CD14-positive monocyte (primary cell): ENCODE data around the gene SEPTIN5. TPM values are rescaled to one million over a fixed set of nuclear protein-coding genes. Genes with fewer than 3 reads are reported as not detected.
A peak's percentile ranks its signal among the peaks of the same experiment; 100 is the strongest.

ENCODE experiments used
- DNase-seq, 3 donors: peaks; one replicate each; pipeline ENCODE4 v3.0.0-alpha.2; 2011 to 2022
- H2AFZ ChIP-seq: 2 replicates; pipeline ENCODE4 v1.6.0; 2012; ENCODE audit warnings: mild to moderate bottlenecking, low read depth, low read length, inconsistent platforms; ENCODE audit not compliant: insufficient read depth, poor library complexity, severe bottlenecking
- H3K27ac ChIP-seq, 2 donors: 1 replicate in 1 of 2; 2 replicates in 1 of 2; pipeline ENCODE4 v1.5.1; 2012 to 2013; ENCODE audit warnings: low read length in 2 of 2, control low read depth in 1 of 2, inconsistent platforms in 1 of 2, low read depth in 1 of 2, mild to moderate bottlenecking in 1 of 2
- H3K27me3 ChIP-seq, 2 donors: one replicate each; pipeline versions ENCODE4 v1.6.0 to v1.6.1; 2011 to 2013; ENCODE audit warnings: low read length in 2 of 2; ENCODE audit not compliant: control insufficient read depth in 2 of 2, insufficient read depth in 2 of 2
- H3K36me3 ChIP-seq, 2 donors: replicated peaks in 1 of 2; 1 replicate in 1 of 2; 2 replicates in 1 of 2; pipeline versions ENCODE4 v1.5.1 to v1.6.1; 2012 to 2013; ENCODE audit warnings: low read length in 2 of 2, control low read depth in 1 of 2, inconsistent platforms in 1 of 2, mild to moderate bottlenecking in 1 of 2; ENCODE audit not compliant: insufficient read depth in 2 of 2, control insufficient read depth in 1 of 2
- H3K4me1 ChIP-seq, 2 donors: 1 replicate in 1 of 2; 2 replicates in 1 of 2; pipeline versions ENCODE4 v1.5.1 to v1.6.1; 2012 to 2013; ENCODE audit warnings: low read length in 2 of 2, control low read depth in 1 of 2, inconsistent platforms in 1 of 2, mild to moderate bottlenecking in 1 of 2, moderate library complexity in 1 of 2; ENCODE audit not compliant: insufficient read depth in 2 of 2, control insufficient read depth in 1 of 2
- H3K4me2 ChIP-seq: replicated peaks from 2 replicates; pipeline ENCODE3; 2012; ENCODE audit warnings: low read length, moderate library complexity, mild to moderate bottlenecking; ENCODE audit not compliant: poor library complexity, severe bottlenecking; ENCODE audit errors: extremely low read depth
- H3K4me3 ChIP-seq, 3 experiments: fragments of 200-600 bp in 1 of 3; sonication (generic) in 1 of 3; replicated peaks in 1 of 3; 1 replicate in 2 of 3; 2 replicates in 1 of 3; pipeline ENCODE4 v1.5.1; 2011 to 2013; ENCODE audit warnings: low read length in 3 of 3, mild to moderate bottlenecking in 3 of 3, control low read depth in 2 of 3, low read depth in 2 of 3, inconsistent platforms in 1 of 3, moderate library complexity in 1 of 3
- H3K79me2 ChIP-seq: 2 replicates; pipeline ENCODE4 v1.6.0; 2012; ENCODE audit warnings: mild to moderate bottlenecking, control low read depth, inconsistent platforms, low read length, moderate library complexity; ENCODE audit not compliant: insufficient read depth
- H3K9ac ChIP-seq: 2 replicates; pipeline ENCODE4 v1.6.0; 2017; ENCODE audit warnings: low read length, mild to moderate bottlenecking; ENCODE audit not compliant: insufficient read depth, poor library complexity, severe bottlenecking
- H3K9me3 ChIP-seq, 2 donors: replicated peaks in 1 of 2; 1 replicate in 1 of 2; 2 replicates in 1 of 2; pipeline versions ENCODE4 v1.5.1 to v1.6.1; 2012 to 2013; ENCODE audit warnings: low read length in 2 of 2, control low read depth in 1 of 2; ENCODE audit not compliant: control insufficient read depth in 1 of 2, insufficient read depth in 1 of 2
- H4K20me1 ChIP-seq: 2 replicates; pipeline ENCODE4 v1.6.0; 2012; ENCODE audit warnings: mild to moderate bottlenecking, low read length, control low read depth, moderate library complexity; ENCODE audit not compliant: insufficient read depth
- H3K27ac Mint-ChIP-seq, 7 donors: one replicate each; pipeline ENCODE4 v1.8.0; 2020; ENCODE audit warnings: mild to moderate bottlenecking in 7 of 7, mixed read lengths in 7 of 7, moderate library complexity in 6 of 7, inconsistent platforms in 2 of 7
- H3K27me3 Mint-ChIP-seq, 3 donors: one replicate each; pipeline ENCODE4 v1.8.0; 2021 to 2022; ENCODE audit warnings: low read depth in 3 of 3, mild to moderate bottlenecking in 3 of 3, mixed read lengths in 3 of 3, moderate library complexity in 3 of 3, inconsistent platforms in 1 of 3
- H3K36me3 Mint-ChIP-seq, 2 donors: one replicate each; pipeline ENCODE4 v1.8.0; 2020; ENCODE audit warnings: mixed read lengths in 2 of 2, inconsistent platforms in 1 of 2, mild to moderate bottlenecking in 1 of 2
- H3K4me1 Mint-ChIP-seq: one replicate; pipeline ENCODE4 v1.8.0; 2020; ENCODE audit warnings: mild to moderate bottlenecking, mixed read lengths
- H3K4me3 Mint-ChIP-seq, 2 donors: one replicate each; pipeline ENCODE4 v1.8.0; 2020; ENCODE audit warnings: mild to moderate bottlenecking in 2 of 2, mixed read lengths in 2 of 2, moderate library complexity in 1 of 2
- H3K9me3 Mint-ChIP-seq, 7 donors: one replicate each; pipeline ENCODE4 v1.8.0; 2020 to 2022; ENCODE audit warnings: mixed read lengths in 7 of 7, mild to moderate bottlenecking in 6 of 7, moderate library complexity in 6 of 7, inconsistent platforms in 2 of 7
- WGBS: methylation state at CpG from one replicate; pipeline ENCODE4 v1.1.5; 2013; ENCODE audit warnings: missing lambda C conversion rate; ENCODE audit not compliant: insufficient coverage; 5-methylcytosine and 5-hydroxymethylcytosine counted together
- intact Hi-C, 2 donors: fragments of 100-400 bp; cut with micrococcal nuclease; formaldehyde crosslinking; loops; one replicate each; pipeline versions ENCODE4 v1.15.0 to v1.15.1; 2023
- polyA plus RNA-seq, 3 donors: library from polyadenylated mRNA; depleted of rRNA in 1 of 3; unstranded in 2 of 3; stranded (reverse) in 1 of 3; fragments of 300-500 nt in 2 of 3; fragments of >200 nt in 1 of 3; fragmentation: Illumina TruSeq in 2 of 3; gene quantifications; 1 replicate in 2 of 3; 2 replicates in 1 of 3; pipeline ENCODE4 v1.2.3, GENCODE V29; 2012 to 2021
- TF ChIP-seq, protein P1 (sequence below): fragments of 200-600 bp; IDR thresholded peaks from one replicate; pipeline ENCODE4 v1.8.0; 2022; ENCODE audit warnings: antibody characterized with exemption, mild to moderate bottlenecking

The SEPTIN5 gene
- polyA plus RNA-seq, 3 donors = 0.50 to 0.64 TPM; not detected in 1

DNA sequence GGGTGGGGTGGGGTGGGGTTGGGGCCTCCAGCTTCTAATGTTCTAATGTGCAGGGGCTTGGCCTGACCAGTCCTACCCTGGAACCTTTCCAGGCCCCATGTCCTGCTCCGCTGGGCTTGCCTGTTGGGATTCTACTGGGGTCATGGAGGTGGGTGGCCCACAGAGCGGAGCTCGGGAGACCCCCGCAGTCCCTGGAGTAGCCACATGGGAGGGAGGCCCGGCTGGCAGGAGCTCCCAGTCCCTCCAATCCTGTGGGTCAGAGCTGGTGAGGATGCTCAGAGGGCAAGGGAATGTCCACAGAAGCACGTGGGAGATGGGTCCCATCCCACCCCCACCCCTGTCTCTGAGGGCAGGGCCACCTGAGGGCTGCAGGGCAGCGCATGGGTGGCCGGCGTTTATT is 2.9 kb downstream of the SEPTIN5 start:
- Mint-ChIP-seq H3K4me1 (peaks cover 13% of the 10 kb centered on the region), H3K27ac (no peak overlapping the region), H3K27me3 (peaks cover 54 to 85% (median 54%) of the 10 kb centered on the region in 3 donors), H3K4me3 (peak overlapping the region in 1 of 2 donors; percentile 61), H3K36me3 (peaks cover 0 to 13% of the 10 kb centered on the region in 2 donors), H3K9me3 (peaks cover 0 to 9% (median 2%) of the 10 kb centered on the region in 7 donors)
- peaks cover 3 to 75% of the 10 kb centered on the region in 2 donors for H3K27me3 ChIP-seq
- no peak for DNase-seq
- no peak overlapping the region for H3K27ac ChIP-seq
- no peaks in the 10 kb centered on the region for H3K36me3 ChIP-seq
- H3K4me1 ChIP-seq = peaks cover 15 to 33% of the 10 kb centered on the region in 2 donors
- H3K79me2 ChIP-seq = no peaks in the 10 kb centered on the region
- TF ChIP-seq, protein P1, sequence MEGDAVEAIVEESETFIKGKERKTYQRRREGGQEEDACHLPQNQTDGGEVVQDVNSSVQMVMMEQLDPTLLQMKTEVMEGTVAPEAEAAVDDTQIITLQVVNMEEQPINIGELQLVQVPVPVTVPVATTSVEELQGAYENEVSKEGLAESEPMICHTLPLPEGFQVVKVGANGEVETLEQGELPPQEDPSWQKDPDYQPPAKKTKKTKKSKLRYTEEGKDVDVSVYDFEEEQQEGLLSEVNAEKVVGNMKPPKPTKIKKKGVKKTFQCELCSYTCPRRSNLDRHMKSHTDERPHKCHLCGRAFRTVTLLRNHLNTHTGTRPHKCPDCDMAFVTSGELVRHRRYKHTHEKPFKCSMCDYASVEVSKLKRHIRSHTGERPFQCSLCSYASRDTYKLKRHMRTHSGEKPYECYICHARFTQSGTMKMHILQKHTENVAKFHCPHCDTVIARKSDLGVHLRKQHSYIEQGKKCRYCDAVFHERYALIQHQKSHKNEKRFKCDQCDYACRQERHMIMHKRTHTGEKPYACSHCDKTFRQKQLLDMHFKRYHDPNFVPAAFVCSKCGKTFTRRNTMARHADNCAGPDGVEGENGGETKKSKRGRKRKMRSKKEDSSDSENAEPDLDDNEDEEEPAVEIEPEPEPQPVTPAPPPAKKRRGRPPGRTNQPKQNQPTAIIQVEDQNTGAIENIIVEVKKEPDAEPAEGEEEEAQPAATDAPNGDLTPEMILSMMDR = no peak
- no peak overlapping the region for H3K4me2 ChIP-seq
- H3K9ac ChIP-seq = no peak overlapping the region
- H3K9me3 ChIP-seq = peaks cover 2 to 9% of the 10 kb centered on the region in 2 donors
- no peak overlapping the region for H2AFZ ChIP-seq
- no peak overlapping the region for H3K4me3 ChIP-seq
- H4K20me1 ChIP-seq = no peaks in the 10 kb centered on the region
- intact Hi-C loops = loop anchor here (2.0 to 5.0 kb wide), 3 partner anchors 35 to 760 kb away; no protein-coding TSS in a partner anchor
- WGBS = 87% methylated on average over 5 of the region's 9 CpGs

DNA sequence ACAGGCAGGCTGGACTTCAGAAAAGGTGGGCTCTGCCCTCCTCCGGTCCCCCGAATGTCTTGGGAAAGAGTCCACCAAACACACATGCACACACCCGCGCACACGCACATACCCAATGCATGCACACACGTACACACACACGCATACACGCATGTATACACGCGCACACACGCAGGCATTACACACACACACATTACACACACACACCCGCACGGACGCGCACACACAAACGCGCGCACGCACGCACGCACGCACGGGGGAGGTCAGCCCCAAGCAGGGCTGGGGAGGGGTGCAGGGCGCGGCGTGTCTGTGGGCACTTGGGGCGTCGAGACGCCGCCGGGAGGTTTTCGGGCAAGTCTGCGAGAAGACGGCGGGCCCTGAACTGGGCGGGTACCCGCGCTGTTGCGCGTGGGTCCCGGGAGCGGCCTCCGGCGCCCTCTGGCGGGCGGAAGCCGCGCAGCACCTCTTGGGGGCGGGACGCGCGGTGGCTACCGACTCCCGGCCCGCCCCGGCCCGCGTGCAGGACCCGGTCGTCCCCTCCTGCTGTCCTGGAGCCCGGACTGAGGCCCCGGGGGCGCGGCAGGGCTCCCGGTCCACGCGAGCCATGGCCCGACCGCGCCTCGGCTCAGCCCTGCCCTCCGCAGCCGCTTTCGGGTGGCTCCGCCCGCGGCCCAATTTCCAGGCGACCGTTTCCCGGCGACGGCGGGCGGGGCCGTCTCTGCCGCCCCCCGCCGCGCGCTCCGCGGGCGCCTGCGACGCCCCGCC is 3.6 kb downstream of the SEPTIN5 start:
- Mint-ChIP-seq H3K27ac (no peak overlapping the region), H3K36me3 (peaks cover 0 to 13% of the 10 kb centered on the region in 2 donors), H3K9me3 (peaks cover 0 to 14% (median 6%) of the 10 kb centered on the region in 7 donors), H3K4me3 (peak overlapping the region; percentile 61 to 84), H3K27me3 (peaks cover 56 to 90% (median 59%) of the 10 kb centered on the region in 3 donors), H3K4me1 (peaks cover 13% of the 10 kb centered on the region)
- H3K4me2 ChIP-seq = peak overlapping the region; percentile 72
- H3K79me2 ChIP-seq = no peaks in the 10 kb centered on the region
- H3K4me1 ChIP-seq = peaks cover 18 to 36% of the 10 kb centered on the region in 2 donors
- H4K20me1 ChIP-seq = no peaks in the 10 kb centered on the region
- H3K36me3 ChIP-seq = no peaks in the 10 kb centered on the region
- 7% methylated on average over 92 of the region's 96 CpGs for WGBS
- peak; percentile 63 to 67 (median 67) for DNase-seq
- H3K9ac ChIP-seq = peak overlapping the region; percentile 41
- H3K27ac ChIP-seq = no peak overlapping the region
- peaks cover 2 to 14% of the 10 kb centered on the region in 2 donors for H3K9me3 ChIP-seq
- TF ChIP-seq, protein P1 = peak; percentile 96
- H3K4me3 ChIP-seq = peak overlapping the region in 2 of 3 experiments; percentile 26 to 63
- H2AFZ ChIP-seq = peak overlapping the region; percentile 73
- intact Hi-C loops = loop anchor here (2.0 to 5.0 kb wide), 3 partner anchors 36 to 761 kb away; no protein-coding TSS in a partner anchor
- peaks cover 5 to 81% of the 10 kb centered on the region in 2 donors for H3K27me3 ChIP-seq
